GM10248 (cell line): Measurements from ENCODE around the gene SHISA5.
"Not testable (repeated sequence)": the region's sequence is repeated elsewhere in the genome, so short reads cannot be mapped to it uniquely, and the experiment has no call there.

ENCODE experiments used
- CTCF ChIA-PET: fragments of 300-600 bp; sonication (Branson Sonifier 250); formaldehyde crosslinking; extraction: SDS; loops from one replicate; lab custom pipeline; 2021; ENCODE audit warnings: antibody characterized with exemption; lab: Yijun Ruan, JAX
- POLR2A ChIA-PET: fragments of 350-650 bp; sonication (Branson Sonifier 250); formaldehyde crosslinking; extraction: SDS; loops from one replicate; lab custom pipeline; 2020; ENCODE audit warnings: antibody characterized with exemption; lab: Yijun Ruan, JAX
- DNase-seq: peaks from one replicate; pipeline ENCODE4 v3.0.0; 2012; ENCODE audit errors: extremely low spot score
- CTCF ChIP-seq: IDR thresholded peaks from 2 replicates; pipeline ENCODE4 v1.5.1; 2012; ENCODE audit warnings: mild to moderate bottlenecking, low read depth; ENCODE audit errors: extremely low read depth, missing control alignments, control extremely low read depth

Gene SHISA5

GRCh38 chr3:48464713-48465221 is 39.2 kb downstream of the SHISA5 start:
- no peak for TF ChIP-seq CTCF
- ChIA-PET CTCF (interaction anchor here (0.8 to 4.5 kb wide), 6 partner anchors 10 to 94 kb away, joined by 3 to 17 read pairs (median 5); no protein-coding TSS in a partner anchor), POLR2A (interaction anchor here (1.3 kb wide), 1 partner anchor 18 kb away, joined by 3 read pairs; the partner anchor contains the start of gene ATRIP)
- DNase-seq, result no peak

GRCh38 chr3:48463703-48464102 is 40.3 kb downstream of the SHISA5 start:
- ChIA-PET CTCF (interaction anchor here (1.0 to 4.5 kb wide), 6 partner anchors 19 to 90 kb away, joined by 3 to 17 read pairs (median 5); no protein-coding TSS in a partner anchor), POLR2A (interaction anchor here (1.3 kb wide), 1 partner anchor 17 kb away, joined by 3 read pairs; the partner anchor contains the start of gene ATRIP)
- no peak for TF ChIP-seq CTCF
- no peak for DNase-seq

- POLR2A ChIA-PET, DNase-seq: not testable (repeated sequence)
- CTCF ChIA-PET, result interaction anchor here (1.4 to 4.5 kb wide), 3 partner anchors 8 to 26 kb away, joined by 5 to 17 read pairs (median 5); no protein-coding TSS in a partner anchor
These were observed 42.2 kb downstream of the SHISA5 start for GRCh38 chr3:48461767-48462166.

GRCh38 chr3:48460517-48460902 is 43.5 kb downstream of the SHISA5 start:
- POLR2A ChIA-PET, result no interaction called here

GRCh38 chr3:48459773-48460516 is 44.0 kb downstream of the SHISA5 start:
- CTCF ChIA-PET, result interaction anchor here (1.4 kb wide), 1 partner anchor 24 kb away, joined by 4 read pairs; no protein-coding TSS in a partner anchor
- no peak for TF ChIP-seq CTCF
- POLR2A ChIA-PET, result no interaction called here
- DNase-seq, result no peak

More at GRCh38 chr3:48460517-48460902, 43.5 kb downstream of the SHISA5 start:
- DNase-seq, result no peak
- CTCF ChIA-PET, result interaction anchor here (1.4 to 2.0 kb wide), 2 partner anchors 23 to 25 kb away, joined by 4 to 5 read pairs; no protein-coding TSS in a partner anchor
- no peak for TF ChIP-seq CTCF

- no peak for DNase-seq
- POLR2A ChIA-PET, result no interaction called here
- CTCF ChIA-PET, result interaction anchor here (1.1 to 2.2 kb wide), 3 partner anchors 23 to 90 kb away, joined by 4 to 15 read pairs (median 4); no protein-coding TSS in a partner anchor
- TF ChIP-seq CTCF, result no peak
These were observed 44.6 kb downstream of the SHISA5 start for GRCh38 chr3:48459331-48459730.
